NK-92 treated with Interleukin-12 subunit alpha and Interleukin-12 subunit beta, amount 100 ng/mL, for 24 hours (cell line): ENCODE data around the gene KPNA3.
"Not testable (repeated sequence)": the region's sequence is repeated elsewhere in the genome, so short reads cannot be mapped to it uniquely, and the experiment has no call there.

Experiments
- DNase-seq: peaks from one replicate; lab custom pipeline; 2025; lab: John Stamatoyannopoulos, UW

Gene KPNA3

GRCh38 chr13:49749848-49750247, 42.6 kb downstream of the KPNA3 start:
- no peak for DNase-seq

- DNase-seq, result no peak
These were observed 46.4 kb downstream of the KPNA3 start for GRCh38 chr13:49746111-49746510.

GRCh38 chr13:49740870-49741269, 51.6 kb downstream of the KPNA3 start:
- no peak for DNase-seq

GRCh38 chr13:49739498-49740187, 52.8 kb downstream of the KPNA3 start:
- DNase-seq, result no peak

GRCh38 chr13:49733181-49733951, 59.1 kb downstream of the KPNA3 start:
- DNase-seq, result no peak

- DNase-seq, result no peak
These were observed 60.7 kb downstream of the KPNA3 start for GRCh38 chr13:49731766-49732165.

- no peak for DNase-seq
These were observed 75.9 kb downstream of the KPNA3 start for GRCh38 chr13:49716615-49717014.

- no peak for DNase-seq
These were observed 77.7 kb downstream of the KPNA3 start for GRCh38 chr13:49714757-49715156.

GRCh38 chr13:49711218-49711863, 81.1 kb downstream of the KPNA3 start:
- DNase-seq, result no peak

GRCh38 chr13:49704264-49704663, 88.2 kb downstream of the KPNA3 start:
- not testable (repeated sequence) for DNase-seq

- no peak for DNase-seq
These were observed 91.0 kb downstream of the KPNA3 start for GRCh38 chr13:49701491-49701890.

- no peak for DNase-seq
These were observed 95.0 kb downstream of the KPNA3 start for GRCh38 chr13:49697468-49697867.

GRCh38 chr13:49694446-49694845, 98.0 kb downstream of the KPNA3 start:
- no peak for DNase-seq

- no peak for DNase-seq
These were observed 98.6 kb downstream of the KPNA3 start for GRCh38 chr13:49693877-49694276.

- DNase-seq, result no peak
These were observed 99.2 kb downstream of the KPNA3 start for GRCh38 chr13:49693191-49693733.

- peak; percentile 91 for DNase-seq
These were observed 101.3 kb downstream of the KPNA3 start, which contains the start of gene EBPL for GRCh38 chr13:49690995-49691784. TSS of gene EBPL (minus strand) at chr13:49691486. CDS start at chr13:49691424, 62 bp downstream.

- no peak for DNase-seq
These were observed 102.1 kb downstream of the KPNA3 start for GRCh38 chr13:49690133-49690994.

GRCh38 chr13:49683489-49683888, 109.0 kb downstream of the KPNA3 start:
- no peak for DNase-seq

- DNase-seq, result no peak
These were observed 110.5 kb downstream of the KPNA3 start for GRCh38 chr13:49681842-49682435.

GRCh38 chr13:49679246-49679645, 113.2 kb downstream of the KPNA3 start:
- DNase-seq, result no peak
